ENCODE results near the gene CAMSAP1. TPM values are rescaled to one million over a fixed set of nuclear protein-coding genes. Genes with fewer than 3 reads are reported as not detected.

Gene CAMSAP1
- total RNA-seq, 4 donors from 2014 or later, result 15.6 to 61.2 (median 43.2) TPM

- H3K27ac ChIP-seq, result no peak overlapping the region
- H3K27me3 ChIP-seq, result no peaks in the 10 kb centered on the region
- H3K4me3 ChIP-seq, result no peak overlapping the region
- H3K36me3 ChIP-seq, result no peaks in the 10 kb centered on the region
- intact Hi-C loops (cut with DNase I; ENCODE audit: low total_unique reads), result no loop called here
- no peaks in the 10 kb centered on the region for H3K9me3 ChIP-seq
- TF ChIP-seq POLR2A (IDR thresholded peaks at IDR 0.05), result no peak
- TF ChIP-seq CTCF (IDR thresholded peaks at IDR 0.05), result no peak
- no peak for DNase-seq
- no peaks in the 10 kb centered on the region for H3K4me1 ChIP-seq
Measured at GRCh38 chr9:135793221-135794056, 113.9 kb downstream of the CAMSAP1 start.

DNA sequence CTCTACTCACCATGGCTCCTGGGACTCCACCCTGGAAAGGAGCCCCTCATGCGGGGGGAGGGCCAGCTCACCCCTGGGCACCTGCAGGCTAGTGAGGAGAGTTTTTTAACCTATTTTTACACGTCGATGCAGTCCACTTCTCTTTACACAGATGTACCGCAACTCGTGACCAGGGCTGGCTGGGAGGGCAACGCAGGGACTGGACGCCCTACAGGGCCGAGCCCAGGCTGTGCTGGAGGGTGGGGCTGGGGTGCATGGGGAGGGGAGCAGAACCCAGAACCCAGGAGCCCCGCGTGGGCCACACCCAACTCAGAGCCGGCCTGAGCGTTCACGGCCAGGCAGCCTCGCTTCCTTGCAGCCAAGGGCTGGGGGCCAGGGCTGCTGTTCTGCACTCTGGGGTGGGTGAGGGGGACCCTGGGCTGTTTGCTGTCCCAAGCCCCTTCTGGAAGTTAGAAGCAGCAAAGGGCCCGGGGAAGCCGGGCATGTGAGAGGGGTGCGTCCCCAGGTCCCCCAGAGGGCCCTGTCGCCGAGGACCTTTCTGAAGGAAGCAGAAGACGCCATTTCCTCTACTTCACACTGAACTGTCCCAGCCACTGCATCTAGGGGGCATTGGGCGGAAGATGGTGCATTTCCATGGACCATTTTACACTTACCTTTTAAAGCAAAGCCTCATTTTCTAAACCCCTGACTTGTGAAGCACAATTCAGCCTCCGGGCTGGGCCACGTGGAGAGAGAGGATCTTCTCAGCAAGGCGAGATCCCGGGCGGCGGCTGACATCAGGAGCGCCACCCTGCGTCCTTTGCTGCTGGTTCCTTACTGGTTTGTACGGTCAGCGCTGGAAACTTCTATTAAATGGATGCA lies 114.8 kb downstream of the CAMSAP1 start:
- Histone ChIP-seq H3K4me3 (no peak overlapping the region), H3K36me3 (no peaks in the 10 kb centered on the region), H3K27me3 (no peaks in the 10 kb centered on the region), H3K27ac (no peak overlapping the region), H3K9me3 (no peaks in the 10 kb centered on the region), H3K4me1 (no peaks in the 10 kb centered on the region)
- no peak for DNase-seq
- intact Hi-C loops (cut with DNase I; ENCODE audit: low total_unique reads), result no loop called here
- TF ChIP-seq CTCF (IDR thresholded peaks at IDR 0.05) (no peak), POLR2A (IDR thresholded peaks at IDR 0.05) (no peak)

DNA sequence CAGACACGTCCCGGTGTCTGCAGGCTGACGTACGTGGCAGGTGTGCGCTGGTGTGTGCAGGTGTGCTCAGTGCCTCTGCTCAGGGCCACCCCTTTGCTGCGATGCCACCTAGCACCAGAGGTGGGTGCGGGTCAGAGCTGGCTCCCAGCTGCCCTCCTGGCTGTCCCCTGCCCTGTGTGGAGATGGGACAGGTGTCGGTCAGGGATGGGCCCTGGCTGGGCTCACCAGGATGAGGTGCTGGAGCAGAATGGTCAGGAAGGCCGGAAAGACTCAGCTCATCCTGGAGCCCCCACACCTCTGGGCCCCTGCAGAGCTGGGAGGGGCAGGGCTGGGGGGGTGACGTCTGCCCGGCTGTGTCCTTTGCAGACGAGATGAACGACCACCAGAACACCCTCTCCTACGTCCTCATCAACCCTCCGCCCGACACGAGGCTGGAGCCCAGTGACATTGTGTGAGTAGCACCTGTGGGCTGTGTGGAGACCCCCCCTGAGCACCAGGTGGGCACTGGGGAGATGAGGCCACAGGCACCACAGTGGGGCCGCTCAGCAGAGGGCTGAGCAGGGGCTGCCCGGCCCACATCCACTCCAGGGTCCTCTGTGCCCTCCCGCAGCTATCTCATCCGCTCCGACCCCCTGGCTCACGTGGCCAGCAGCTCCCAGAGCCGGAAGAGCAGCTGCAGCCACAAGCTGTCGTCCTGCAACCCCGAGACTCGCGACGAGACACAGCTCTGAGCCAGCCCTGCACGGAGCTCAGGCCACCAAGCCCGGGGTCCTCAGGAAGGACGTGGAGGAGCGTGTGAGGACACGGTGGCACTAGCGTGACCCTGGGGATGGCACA lies 115.7 kb downstream of the CAMSAP1 start:
- H3K27me3 ChIP-seq, result no peaks in the 10 kb centered on the region
- TF ChIP-seq CTCF (IDR thresholded peaks at IDR 0.05), result no peak
- TF ChIP-seq POLR2A (IDR thresholded peaks at IDR 0.05), result no peak
- no peak overlapping the region for H3K4me3 ChIP-seq
- H3K9me3 ChIP-seq, result no peaks in the 10 kb centered on the region
- no peak for DNase-seq
- H3K36me3 ChIP-seq, result no peaks in the 10 kb centered on the region
- H3K27ac ChIP-seq, result no peak overlapping the region
- intact Hi-C loops (cut with DNase I; ENCODE audit: low total_unique reads), result no loop called here
- no peaks in the 10 kb centered on the region for H3K4me1 ChIP-seq

DNA sequence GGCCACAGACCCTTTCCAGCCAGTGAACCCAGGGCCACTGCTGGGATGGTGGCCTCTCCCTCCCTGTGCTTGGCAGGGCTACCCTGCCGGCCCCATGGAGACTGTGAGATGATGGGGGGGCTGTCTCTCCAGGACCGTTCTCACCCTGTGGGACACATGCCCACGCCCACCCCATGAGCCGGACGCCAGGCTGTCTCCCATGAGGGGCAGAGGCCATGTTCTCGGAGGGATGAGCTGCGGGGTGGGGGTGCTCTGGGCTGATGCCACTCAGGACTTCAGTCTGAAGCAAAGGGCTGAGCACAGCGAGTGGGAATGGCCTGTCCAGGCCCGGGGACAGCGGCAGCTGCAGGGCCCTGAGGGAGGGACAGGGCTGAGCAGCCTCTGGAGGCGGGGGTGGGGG lies 116.5 kb downstream of the CAMSAP1 start:
- Histone ChIP-seq H3K9me3 (no peaks in the 10 kb centered on the region), H3K4me3 (no peak overlapping the region), H3K36me3 (no peaks in the 10 kb centered on the region), H3K27ac (no peak overlapping the region), H3K27me3 (no peaks in the 10 kb centered on the region), H3K4me1 (no peaks in the 10 kb centered on the region)
- intact Hi-C loops (cut with DNase I; ENCODE audit: low total_unique reads), result no loop called here
- DNase-seq, result no peak
- no peak for TF ChIP-seq CTCF (IDR thresholded peaks at IDR 0.05)
- no peak for TF ChIP-seq POLR2A (IDR thresholded peaks at IDR 0.05)
